AG04450 (cell line): ENCODE measurements around the gene PTCD2. TPM values are rescaled to one million over a fixed set of nuclear protein-coding genes. Genes with fewer than 3 reads are reported as not detected.

Experiments
- CTCF ChIA-PET: fragments of 300-600, 350-600 bp; formaldehyde crosslinking; extraction: SDS; loops from one replicate; lab custom pipeline; 2022; ENCODE audit warnings: antibody characterized with exemption, inconsistent platforms; lab: Charles Lee
- POLR2A ChIA-PET: fragments of 350-600 bp; formaldehyde crosslinking; extraction: SDS; loops from one replicate; lab custom pipeline; 2021; ENCODE audit warnings: antibody characterized with exemption, inconsistent platforms; lab: Yijun Ruan, JAX
- DNase-seq: peaks from one replicate; pipeline ENCODE4 v3.0.0-alpha.2; 2011; ENCODE audit warnings: low read depth, low spot score
- H3K27ac ChIP-seq: one replicate; pipeline ENCODE4 v1.5.1; 2012; ENCODE audit warnings: low read depth, low read length, control low read depth
- H3K27me3 ChIP-seq: one replicate; pipeline ENCODE4 v1.6.0; 2012; ENCODE audit warnings: low read length; ENCODE audit not compliant: control insufficient read depth, insufficient read depth
- H3K4me3 ChIP-seq: 2 replicates; pipeline ENCODE4 v1.5.1; 2011; ENCODE audit warnings: mild to moderate bottlenecking, low read depth, low read length, control low read depth
- H3K9me3 ChIP-seq: 2 replicates; pipeline ENCODE4 v1.5.1; 2012; ENCODE audit warnings: low read length; ENCODE audit not compliant: control insufficient read depth, insufficient read depth
- CTCF ChIP-seq: IDR thresholded peaks from 2 replicates; pipeline ENCODE4 v1.5.1; 2011; ENCODE audit warnings: low read depth, low read length, control low read depth, inconsistent platforms
- polyA plus RNA-seq: library from polyadenylated mRNA; depleted of rRNA; stranded (reverse); fragments of >200 nt; gene quantifications from 2 replicates; pipeline ENCODE4 v1.2.3, GENCODE V29; 2011

Gene PTCD2
- polyA plus RNA-seq, 1 experiment: 13.9 TPM

- Histone ChIP-seq H3K9me3 (no peaks in the 10 kb centered on the region; the same call in 1 of the 2 replicates), H3K27ac (no peak overlapping the region), H3K4me3 (no peak overlapping the region), H3K27me3 (no peaks in the 10 kb centered on the region)
- no peak for TF ChIP-seq CTCF
- no peak for DNase-seq
- POLR2A ChIA-PET: no interaction called here
- CTCF ChIA-PET: no interaction called here
Observed at GRCh38 chr5:72407078-72407477, 86.9 kb downstream of the PTCD2 start.

- CTCF ChIA-PET: no interaction called here
Observed at GRCh38 chr5:72407541-72407940, 87.4 kb downstream of the PTCD2 start.

GRCh38 chr5:72408127-72408526 is 88.0 kb downstream of the PTCD2 start:
- Histone ChIP-seq H3K4me3 (no peak overlapping the region), H3K9me3 (no peaks in the 10 kb centered on the region; the same call in 1 of the 2 replicates), H3K27ac (no peak overlapping the region), H3K27me3 (no peaks in the 10 kb centered on the region)
- DNase-seq: no peak
- ChIA-PET POLR2A (no interaction called here), CTCF (interaction anchor here (1.4 kb wide), 1 partner anchor 116 kb away, joined by 3 read pairs; no protein-coding TSS in a partner anchor)
- TF ChIP-seq CTCF: no peak

More at GRCh38 chr5:72407541-72407940, 87.4 kb downstream of the PTCD2 start:
- no peaks in the 10 kb centered on the region for H3K27me3 ChIP-seq
- no peaks in the 10 kb centered on the region; the same call in 1 of the 2 replicates for H3K9me3 ChIP-seq
- POLR2A ChIA-PET: no interaction called here
- no peak for DNase-seq
- no peak for TF ChIP-seq CTCF
- no peak overlapping the region for H3K27ac ChIP-seq
- no peak overlapping the region for H3K4me3 ChIP-seq

GRCh38 chr5:72408603-72409002 is 88.4 kb downstream of the PTCD2 start:
- H3K27me3 ChIP-seq: no peaks in the 10 kb centered on the region
- no peaks in the 10 kb centered on the region; the same call in 1 of the 2 replicates for H3K9me3 ChIP-seq
- ChIA-PET CTCF (interaction anchor here (1.4 kb wide), 1 partner anchor 115 kb away, joined by 3 read pairs; no protein-coding TSS in a partner anchor), POLR2A (no interaction called here)
- H3K27ac ChIP-seq: no peak overlapping the region
- TF ChIP-seq CTCF: no peak
- DNase-seq: no peak
- H3K4me3 ChIP-seq: no peak overlapping the region

GRCh38 chr5:72410688-72411295 is 90.6 kb downstream of the PTCD2 start:
- CTCF ChIA-PET: interaction anchor here (1.0 kb wide), 1 partner anchor 44 kb away, joined by 4 read pairs; no protein-coding TSS in a partner anchor
- TF ChIP-seq CTCF: no peak
- Histone ChIP-seq H3K27me3 (no peaks in the 10 kb centered on the region), H3K27ac (no peak overlapping the region), H3K4me3 (no peak overlapping the region), H3K9me3 (no peaks in the 10 kb centered on the region)
- DNase-seq: no peak
- POLR2A ChIA-PET: no interaction called here
